Measurements from ENCODE around the gene CYB561D1.

CYB561D1 gene

DNA sequence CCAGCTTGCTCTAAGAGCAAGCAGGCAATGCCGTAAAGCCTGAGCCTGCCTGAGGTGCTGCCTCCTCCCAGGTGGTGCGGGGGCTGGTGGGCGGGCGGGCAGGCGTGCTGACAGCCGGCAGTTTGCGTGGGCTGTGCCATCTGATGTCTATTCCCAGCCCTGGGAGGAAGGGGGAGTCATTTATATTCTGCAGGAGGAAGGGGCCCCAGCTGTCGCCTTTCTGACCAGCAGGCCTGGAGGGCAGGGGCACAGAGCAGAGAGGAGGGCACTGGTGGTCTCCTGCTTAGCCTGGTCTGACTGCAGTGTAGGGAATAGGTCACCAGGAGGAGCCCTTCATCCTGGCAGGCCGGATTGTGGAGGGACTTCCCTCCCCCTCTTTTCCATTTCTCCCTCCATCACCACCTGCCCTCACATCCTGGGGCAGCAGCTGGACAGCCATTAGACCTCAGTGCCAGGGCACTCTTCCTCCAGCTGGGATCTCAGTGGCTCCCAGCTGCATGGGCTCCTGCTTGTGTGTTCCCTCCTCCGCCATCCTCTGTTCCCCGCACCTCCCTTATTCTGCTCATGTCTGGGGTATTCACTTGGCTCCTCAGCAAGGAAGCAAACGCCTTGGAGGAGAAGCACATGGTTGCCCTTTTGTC lies 4.4 kb downstream of the CYB561D1 start:
- no peak overlapping the region for H3K9ac ChIP-seq (ENCODE audit: low read depth, low read length, poor library complexity, severe bottlenecking)

DNA sequence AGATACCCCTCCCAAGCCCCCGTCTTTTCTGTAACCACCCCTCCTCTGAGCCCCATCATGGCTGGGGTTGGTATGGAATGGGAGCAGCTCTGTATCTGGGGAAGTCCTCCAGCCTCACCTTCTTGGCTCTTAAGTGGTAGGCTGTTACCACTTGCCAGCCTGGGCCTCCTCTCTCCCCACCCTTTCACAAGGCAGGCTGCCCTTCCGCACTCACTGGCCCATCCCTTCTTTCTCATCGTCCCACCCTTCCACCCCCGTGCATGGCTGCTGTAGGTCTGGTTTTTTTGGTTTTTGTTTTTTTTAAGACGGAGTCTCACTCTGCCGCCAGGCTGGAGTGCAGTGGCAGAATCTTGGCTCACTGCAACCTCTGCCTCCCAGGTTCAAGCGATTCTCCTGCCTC lies 5.2 kb downstream of the CYB561D1 start:
- H3K4me2 ChIP-seq (ENCODE audit: low read depth, low read length, poor library complexity, severe bottlenecking), result no peak overlapping the region
- TF ChIP-seq EZH2phosphoT487 (IDR thresholded peaks at IDR 0.05; ENCODE audit: borderline replicate concordance), result no peak
- TF ChIP-seq, protein P1, sequence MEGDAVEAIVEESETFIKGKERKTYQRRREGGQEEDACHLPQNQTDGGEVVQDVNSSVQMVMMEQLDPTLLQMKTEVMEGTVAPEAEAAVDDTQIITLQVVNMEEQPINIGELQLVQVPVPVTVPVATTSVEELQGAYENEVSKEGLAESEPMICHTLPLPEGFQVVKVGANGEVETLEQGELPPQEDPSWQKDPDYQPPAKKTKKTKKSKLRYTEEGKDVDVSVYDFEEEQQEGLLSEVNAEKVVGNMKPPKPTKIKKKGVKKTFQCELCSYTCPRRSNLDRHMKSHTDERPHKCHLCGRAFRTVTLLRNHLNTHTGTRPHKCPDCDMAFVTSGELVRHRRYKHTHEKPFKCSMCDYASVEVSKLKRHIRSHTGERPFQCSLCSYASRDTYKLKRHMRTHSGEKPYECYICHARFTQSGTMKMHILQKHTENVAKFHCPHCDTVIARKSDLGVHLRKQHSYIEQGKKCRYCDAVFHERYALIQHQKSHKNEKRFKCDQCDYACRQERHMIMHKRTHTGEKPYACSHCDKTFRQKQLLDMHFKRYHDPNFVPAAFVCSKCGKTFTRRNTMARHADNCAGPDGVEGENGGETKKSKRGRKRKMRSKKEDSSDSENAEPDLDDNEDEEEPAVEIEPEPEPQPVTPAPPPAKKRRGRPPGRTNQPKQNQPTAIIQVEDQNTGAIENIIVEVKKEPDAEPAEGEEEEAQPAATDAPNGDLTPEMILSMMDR (conservative IDR thresholded peaks at IDR 0.05; ENCODE audit: low read length), result no peak
- H4K20me1 ChIP-seq (ENCODE audit: insufficient read depth, low read length, poor library complexity, severe bottlenecking), result peaks cover 7% of the 10 kb centered on the region
- peaks cover 6% of the 10 kb centered on the region; the same call in 1 of the 2 replicates for H3K36me3 ChIP-seq (ENCODE audit: insufficient read depth, low read length)
- H3K9ac ChIP-seq (ENCODE audit: low read depth, low read length, poor library complexity, severe bottlenecking), result no peak overlapping the region
- no peaks in the 10 kb centered on the region for H3K9me3 ChIP-seq (ENCODE audit: insufficient read depth, low read depth, low read length)
- peaks cover 46% of the 10 kb centered on the region for H3K4me1 ChIP-seq (ENCODE audit: insufficient read depth, low read length, poor library complexity, severe bottlenecking)
- H3K27me3 ChIP-seq (ENCODE audit: insufficient read depth, low read length, poor library complexity, severe bottlenecking), result no peaks in the 10 kb centered on the region
- H3F3A ChIP-seq (ENCODE audit: low read depth), result no peaks in the 10 kb centered on the region
- no peak overlapping the region for H3K4me3 ChIP-seq (ENCODE audit: low read length, poor library complexity, severe bottlenecking)
- no peaks in the 10 kb centered on the region for H3K9me2 ChIP-seq (replicated peaks; ENCODE audit: low read depth, low read length)
- H3K79me2 ChIP-seq (ENCODE audit: insufficient read depth, low read length), result peaks cover 34% of the 10 kb centered on the region
- H2AFZ ChIP-seq (ENCODE audit: low read length), result no peak overlapping the region

More for the DNA sequence above, 4.4 kb downstream of the CYB561D1 start:
- Histone ChIP-seq H4K20me1 (ENCODE audit: insufficient read depth, low read length, poor library complexity, severe bottlenecking) (peaks cover 7% of the 10 kb centered on the region), H3K4me3 (ENCODE audit: low read length, poor library complexity, severe bottlenecking) (no peak overlapping the region), H3F3A (ENCODE audit: low read depth) (no peaks in the 10 kb centered on the region), H3K4me2 (ENCODE audit: low read depth, low read length, poor library complexity, severe bottlenecking) (peak overlapping the region; percentile 80), H3K36me3 (ENCODE audit: insufficient read depth, low read length) (peaks cover 6% of the 10 kb centered on the region; the same call in 1 of the 2 replicates), H3K79me2 (ENCODE audit: insufficient read depth, low read length) (peaks cover 34% of the 10 kb centered on the region), H3K9me2 (replicated peaks; ENCODE audit: low read depth, low read length) (no peaks in the 10 kb centered on the region), H3K4me1 (ENCODE audit: insufficient read depth, low read length, poor library complexity, severe bottlenecking) (peaks cover 50% of the 10 kb centered on the region), H3K9me3 (ENCODE audit: insufficient read depth, low read depth, low read length) (no peaks in the 10 kb centered on the region), H3K27me3 (ENCODE audit: insufficient read depth, low read length, poor library complexity, severe bottlenecking) (no peaks in the 10 kb centered on the region), H2AFZ (ENCODE audit: low read length) (no peak overlapping the region)
- TF ChIP-seq, protein P1 (conservative IDR thresholded peaks at IDR 0.05; ENCODE audit: low read length), result peak; percentile 55
- TF ChIP-seq EZH2phosphoT487 (IDR thresholded peaks at IDR 0.05; ENCODE audit: borderline replicate concordance), result no peak

DNA sequence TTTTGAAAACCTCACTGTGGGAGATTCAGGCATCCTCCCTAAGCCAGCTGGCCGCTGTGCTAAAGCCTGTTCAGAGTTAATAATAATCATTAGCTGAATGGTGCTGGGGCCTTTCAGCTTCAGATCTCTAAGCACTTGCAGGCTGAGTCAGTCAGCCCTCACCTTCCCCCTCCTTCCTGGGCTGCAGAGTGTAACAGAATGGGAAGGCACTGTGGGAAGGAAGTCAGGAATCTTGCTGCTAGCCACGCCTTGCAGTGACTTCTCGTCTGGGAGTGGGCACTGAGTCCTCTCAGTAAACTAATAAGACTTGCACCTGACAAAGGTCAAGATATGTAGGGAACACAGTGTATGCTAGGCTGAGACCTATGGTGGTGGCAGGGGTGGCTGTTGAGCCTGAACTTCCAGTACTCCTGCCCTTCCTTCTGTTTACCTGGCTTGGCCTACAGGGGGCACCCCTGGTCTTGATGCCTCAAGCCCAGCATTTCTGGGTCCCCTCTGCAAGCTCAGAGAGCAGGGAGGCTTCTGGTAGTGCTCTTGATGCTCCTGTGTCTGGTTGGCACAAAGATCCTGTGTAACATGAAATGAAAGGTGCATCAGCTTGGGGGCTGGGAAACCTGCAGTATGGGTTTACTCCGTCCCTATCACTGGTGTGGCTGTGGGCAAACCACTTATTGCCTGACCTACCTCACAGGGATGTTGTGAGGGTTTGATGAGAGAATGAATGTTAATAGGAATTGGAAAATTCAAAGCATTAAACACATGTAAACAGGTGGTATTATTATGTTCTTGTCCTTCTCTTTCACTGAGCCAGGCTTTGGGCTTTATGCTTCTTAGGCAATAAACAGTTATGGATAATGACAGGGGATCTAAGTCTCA lies 6.0 kb downstream of the CYB561D1 start:
- H3K4me2 ChIP-seq (ENCODE audit: low read depth, low read length, poor library complexity, severe bottlenecking), result no peak overlapping the region
- H3K9me3 ChIP-seq (ENCODE audit: insufficient read depth, low read depth, low read length), result no peaks in the 10 kb centered on the region
- no peak overlapping the region for H3K4me3 ChIP-seq (ENCODE audit: low read length, poor library complexity, severe bottlenecking)
- H3K27me3 ChIP-seq (ENCODE audit: insufficient read depth, low read length, poor library complexity, severe bottlenecking), result no peaks in the 10 kb centered on the region
- peaks cover 2% of the 10 kb centered on the region for H4K20me1 ChIP-seq (ENCODE audit: insufficient read depth, low read length, poor library complexity, severe bottlenecking)
- TF ChIP-seq, protein P1 (conservative IDR thresholded peaks at IDR 0.05; ENCODE audit: low read length), result peak; percentile 71
- no peak for TF ChIP-seq EZH2phosphoT487 (IDR thresholded peaks at IDR 0.05; ENCODE audit: borderline replicate concordance)
- peaks cover 27% of the 10 kb centered on the region for H3K79me2 ChIP-seq (ENCODE audit: insufficient read depth, low read length)
- H2AFZ ChIP-seq (ENCODE audit: low read length), result no peak overlapping the region
- H3K36me3 ChIP-seq (ENCODE audit: insufficient read depth, low read length), result peaks cover 6% of the 10 kb centered on the region; the same call in 1 of the 2 replicates
- H3K9me2 ChIP-seq (replicated peaks; ENCODE audit: low read depth, low read length), result no peaks in the 10 kb centered on the region
- no peaks in the 10 kb centered on the region for H3F3A ChIP-seq (ENCODE audit: low read depth)
- H3K9ac ChIP-seq (ENCODE audit: low read depth, low read length, poor library complexity, severe bottlenecking), result no peak overlapping the region
- H3K4me1 ChIP-seq (ENCODE audit: insufficient read depth, low read length, poor library complexity, severe bottlenecking), result peaks cover 43% of the 10 kb centered on the region

All from Loucy (cell line).